BJ (cell line): ENCODE results near the gene FOXJ3. TPM values are rescaled to one million over a fixed set of nuclear protein-coding genes. Genes with fewer than 3 reads are reported as not detected.

Experiments
- CTCF ChIA-PET: fragments of 350-600 bp; formaldehyde crosslinking; extraction: SDS; loops from one replicate; lab custom pipeline; 2021; ENCODE audit warnings: antibody characterized with exemption, inconsistent platforms; lab: Yijun Ruan, JAX
- POLR2A ChIA-PET: fragments of 300-600 bp; sonication (Branson Sonifier 250); formaldehyde crosslinking; extraction: SDS; loops from one replicate; lab custom pipeline; 2021; ENCODE audit warnings: antibody characterized with exemption; lab: Charles Lee
- DNase-seq: peaks from one replicate; pipeline ENCODE4 v3.0.0-alpha.2; 2011; ENCODE audit warnings: low read depth
- H3K27me3 ChIP-seq: 2 replicates; pipeline ENCODE4 v1.6.0; 2011; ENCODE audit warnings: low read length; ENCODE audit not compliant: control insufficient read depth, insufficient read depth
- H3K36me3 ChIP-seq: 2 replicates; pipeline ENCODE4 v1.5.1; 2011; ENCODE audit warnings: low read length; ENCODE audit not compliant: control insufficient read depth, insufficient read depth
- H3K4me3 ChIP-seq: 2 replicates; pipeline ENCODE4 v1.5.1; 2011; ENCODE audit warnings: low read depth, mild to moderate bottlenecking, control low read depth, low read length
- CTCF ChIP-seq: IDR thresholded peaks from 2 replicates; pipeline ENCODE4 v1.5.1; 2011; ENCODE audit warnings: low read depth, mild to moderate bottlenecking, control low read depth, inconsistent platforms, low read length, moderate library complexity; ENCODE audit not compliant: insufficient read depth
- polyA plus RNA-seq: library from polyadenylated mRNA; depleted of rRNA; stranded (reverse); fragments of >200 nt; gene quantifications from 2 replicates; pipeline ENCODE4 v1.2.3, GENCODE V29; 2011

The FOXJ3 gene
- polyA plus RNA-seq, 1 experiment, result 22.9 TPM

- Histone ChIP-seq H3K4me3 (no peak overlapping the region), H3K36me3 (no peaks in the 10 kb centered on the region), H3K27me3 (0 out of 2 replicates have a peak, but pooled peaks cover 2% of the 10 kb centered on the region)
- TF ChIP-seq CTCF, result no peak
- ChIA-PET CTCF (no interaction called here), POLR2A (no interaction called here)
- DNase-seq, result no peak
Observed at GRCh38 chr1:42370876-42371549, 36.0 kb upstream of the FOXJ3 start.

- H3K27me3 ChIP-seq, result 0 out of 2 replicates have a peak, but pooled peaks cover 2% of the 10 kb centered on the region
- ChIA-PET CTCF (no interaction called here), POLR2A (no interaction called here)
- no peaks in the 10 kb centered on the region for H3K36me3 ChIP-seq
- no peak overlapping the region for H3K4me3 ChIP-seq
- TF ChIP-seq CTCF, result no peak
- DNase-seq, result no peak
Observed at GRCh38 chr1:42369471-42369870, 34.4 kb upstream of the FOXJ3 start.

DNA sequence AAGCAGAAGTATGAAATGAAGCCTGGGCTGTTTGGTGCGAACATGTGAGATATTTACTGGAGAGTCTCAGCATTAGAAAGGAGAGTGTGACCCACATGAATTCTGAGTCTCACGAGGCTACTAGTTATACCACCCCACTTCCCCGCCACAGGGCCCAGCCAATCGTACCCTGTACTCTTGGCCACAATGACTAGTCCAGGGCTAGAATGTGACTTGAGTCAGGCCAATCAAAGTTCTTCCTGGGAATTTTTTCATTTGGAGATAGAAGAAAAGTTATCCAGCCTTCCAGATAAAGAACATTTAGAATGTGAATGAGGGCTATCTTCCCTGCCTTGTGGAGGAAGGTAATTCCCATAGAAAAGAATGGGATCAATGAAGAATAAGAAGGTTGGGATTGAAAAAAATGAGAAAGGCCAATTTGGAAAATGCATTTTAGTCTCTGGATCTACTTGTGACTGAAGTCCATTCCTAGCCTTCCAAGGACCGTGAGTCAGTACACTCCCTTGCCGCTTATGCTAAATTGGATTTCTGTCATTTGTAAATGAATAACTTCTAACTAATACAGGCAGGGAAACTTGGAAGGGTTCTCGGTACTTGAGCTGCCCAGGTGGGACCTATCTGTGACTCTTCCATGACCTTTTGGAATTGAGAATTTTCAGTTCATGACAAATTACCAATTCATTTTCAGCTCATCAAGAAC is 33.2 kb upstream of the FOXJ3 start:
- no peak for DNase-seq
- Histone ChIP-seq H3K4me3 (no peak overlapping the region), H3K36me3 (no peaks in the 10 kb centered on the region), H3K27me3 (0 out of 2 replicates have a peak, but pooled peaks cover 2% of the 10 kb centered on the region)
- TF ChIP-seq CTCF, result no peak
- CTCF ChIA-PET, result no interaction called here
- POLR2A ChIA-PET, result no interaction called here

DNA sequence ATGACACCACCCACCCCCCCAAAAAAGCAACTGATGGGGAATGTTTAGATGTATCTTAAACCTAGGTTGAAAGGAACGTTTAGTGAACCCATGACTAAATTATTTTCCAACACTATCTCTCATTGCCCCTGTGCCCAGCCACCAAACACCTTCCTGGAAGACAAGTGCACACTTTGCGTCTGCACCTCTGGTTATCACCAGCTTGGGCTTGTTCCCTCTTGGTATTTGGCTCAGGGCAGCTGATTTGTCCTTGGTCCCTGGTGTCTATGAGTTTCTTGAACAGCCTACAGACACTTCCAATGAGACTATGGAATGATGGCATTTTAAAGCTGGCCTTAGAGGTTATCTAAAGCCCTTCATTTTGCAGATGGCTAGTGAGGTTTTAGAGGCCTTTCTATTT is 30.1 kb upstream of the FOXJ3 start:
- no peak overlapping the region for H3K4me3 ChIP-seq
- H3K27me3 ChIP-seq, result 0 out of 2 replicates have a peak, but pooled peaks cover 2% of the 10 kb centered on the region
- POLR2A ChIA-PET, result no interaction called here
- no peak for DNase-seq
- H3K36me3 ChIP-seq, result no peaks in the 10 kb centered on the region
- CTCF ChIA-PET, result no interaction called here
- no peak for TF ChIP-seq CTCF

GRCh38 chr1:42364542-42364941 is 29.5 kb upstream of the FOXJ3 start:
- Histone ChIP-seq H3K4me3 (no peak overlapping the region), H3K36me3 (no peaks in the 10 kb centered on the region), H3K27me3 (peaks cover 2% of the 10 kb centered on the region; the same call in 1 of the 2 replicates)
- no peak for DNase-seq
- no peak for TF ChIP-seq CTCF
- ChIA-PET POLR2A (no interaction called here), CTCF (no interaction called here)
